ENCODE results near the gene GFRA4. TPM values are rescaled to one million over a fixed set of nuclear protein-coding genes. Genes with fewer than 3 reads are reported as not detected.

GFRA4 gene
- total and polyA plus RNA-seq, 2 donors (not counting 1 experiment from before 2014, with no cell fraction given) = not detected

DNA sequence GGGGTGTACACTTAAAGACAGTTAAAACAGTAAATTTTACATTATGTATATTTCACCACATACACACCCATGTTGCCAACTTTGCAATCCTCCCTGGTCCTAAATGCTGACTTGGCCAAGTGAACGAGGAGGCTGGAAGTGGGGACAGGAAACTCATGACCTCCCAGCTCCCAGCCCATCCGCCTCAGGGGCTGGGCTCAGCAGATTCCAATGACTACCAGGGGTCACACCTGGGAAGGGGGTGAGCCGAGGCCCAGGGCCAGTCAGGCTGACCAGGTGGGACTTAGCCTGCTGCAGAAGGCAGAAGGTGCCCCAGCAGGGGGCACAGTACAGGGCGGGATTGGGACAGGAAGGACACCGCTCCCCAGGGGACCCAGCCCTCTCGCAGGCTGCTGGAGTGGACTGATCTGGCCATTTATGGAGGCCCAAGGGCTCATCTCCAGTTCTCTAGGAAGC, 46.8 kb upstream of the GFRA4 start:
- 54% methylated on average over 6 of the region's 6 CpGs for WGBS (ENCODE audit: insufficient coverage)
- Histone ChIP-seq H3K27ac (ENCODE audit: low read length in 2 of 2) (no peak overlapping the region), H3K4me2 (replicated peaks; ENCODE audit: low read depth, low read length, poor library complexity, severe bottlenecking) (no peak overlapping the region), H3K36me3 (replicated peaks in 1 of 2; ENCODE audit: control extremely low read depth in 1 of 2, control insufficient read depth in 1 of 2, extremely low read depth in 1 of 2, insufficient read depth in 2 of 2, low read length in 1 of 2) (no peaks in the 10 kb centered on the region), H3K27me3 (replicated peaks in 1 of 4; ENCODE audit: control extremely low read depth in 1 of 4, control insufficient read depth in 3 of 4, insufficient read depth in 4 of 4, low read length in 3 of 4) (peaks cover 0 to 17% (median 0%) of the 10 kb centered on the region in 4 experiments), H3K79me2 (ENCODE audit: control insufficient read depth, insufficient read depth, low read length) (no peaks in the 10 kb centered on the region), H2AFZ (ENCODE audit: insufficient read depth, low read depth, low read length, poor library complexity, severe bottlenecking) (no peak overlapping the region), H3K4me1 (ENCODE audit: control insufficient read depth in 2 of 2, insufficient read depth in 2 of 2, low read length in 2 of 2) (no peaks in the 10 kb centered on the region), H3K4me3 (ENCODE audit: control extremely low read depth in 1 of 5, extremely low read depth in 1 of 5, insufficient read depth in 1 of 5, low read depth in 2 of 5, low read length in 4 of 5) (no peak overlapping the region), H4K20me1 (ENCODE audit: control insufficient read depth, insufficient read depth, low read length, poor library complexity, severe bottlenecking) (no peaks in the 10 kb centered on the region), H3K9me3 (ENCODE audit: control extremely low read depth in 1 of 3, control insufficient read depth in 2 of 3, insufficient read depth in 1 of 3, low read length in 2 of 3) (no peaks in the 10 kb centered on the region), H3K9ac (ENCODE audit: low read length) (no peak overlapping the region)
- ChIA-PET POLR2A (no interaction called here), CTCF (interaction anchor here (0.7 to 2.5 kb wide), 12 partner anchors 8 to 147 kb away, joined by 3 to 13 read pairs (median 3); partner anchors contain the start of genes ADISSP and GFRA4)
- no peak for DNase-seq
- Mint-ChIP-seq H3K27ac (no peak overlapping the region), H3K4me1 (no peaks in the 10 kb centered on the region), H3K4me3 (no peak overlapping the region), H3K27me3 (peaks cover 17% of the 10 kb centered on the region), H3K9me3 (ENCODE audit: insufficient read depth) (no peaks in the 10 kb centered on the region)
- intact Hi-C loops (cut with micrococcal nuclease) = loop anchor here (2.0 kb wide), 1 partner anchor 33 kb away; no protein-coding TSS in a partner anchor
- TF ChIP-seq EZH2 (IDR thresholded peaks at IDR 0.05; ENCODE audit: borderline replicate concordance, insufficient read depth, low read depth, low read length, poor library complexity, severe bottlenecking) = no peak
- TF ChIP-seq, protein P1, sequence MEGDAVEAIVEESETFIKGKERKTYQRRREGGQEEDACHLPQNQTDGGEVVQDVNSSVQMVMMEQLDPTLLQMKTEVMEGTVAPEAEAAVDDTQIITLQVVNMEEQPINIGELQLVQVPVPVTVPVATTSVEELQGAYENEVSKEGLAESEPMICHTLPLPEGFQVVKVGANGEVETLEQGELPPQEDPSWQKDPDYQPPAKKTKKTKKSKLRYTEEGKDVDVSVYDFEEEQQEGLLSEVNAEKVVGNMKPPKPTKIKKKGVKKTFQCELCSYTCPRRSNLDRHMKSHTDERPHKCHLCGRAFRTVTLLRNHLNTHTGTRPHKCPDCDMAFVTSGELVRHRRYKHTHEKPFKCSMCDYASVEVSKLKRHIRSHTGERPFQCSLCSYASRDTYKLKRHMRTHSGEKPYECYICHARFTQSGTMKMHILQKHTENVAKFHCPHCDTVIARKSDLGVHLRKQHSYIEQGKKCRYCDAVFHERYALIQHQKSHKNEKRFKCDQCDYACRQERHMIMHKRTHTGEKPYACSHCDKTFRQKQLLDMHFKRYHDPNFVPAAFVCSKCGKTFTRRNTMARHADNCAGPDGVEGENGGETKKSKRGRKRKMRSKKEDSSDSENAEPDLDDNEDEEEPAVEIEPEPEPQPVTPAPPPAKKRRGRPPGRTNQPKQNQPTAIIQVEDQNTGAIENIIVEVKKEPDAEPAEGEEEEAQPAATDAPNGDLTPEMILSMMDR (IDR thresholded peaks at IDR 0.05) = no peak
- ATAC-seq (ENCODE audit: low read depth) = no peak

DNA sequence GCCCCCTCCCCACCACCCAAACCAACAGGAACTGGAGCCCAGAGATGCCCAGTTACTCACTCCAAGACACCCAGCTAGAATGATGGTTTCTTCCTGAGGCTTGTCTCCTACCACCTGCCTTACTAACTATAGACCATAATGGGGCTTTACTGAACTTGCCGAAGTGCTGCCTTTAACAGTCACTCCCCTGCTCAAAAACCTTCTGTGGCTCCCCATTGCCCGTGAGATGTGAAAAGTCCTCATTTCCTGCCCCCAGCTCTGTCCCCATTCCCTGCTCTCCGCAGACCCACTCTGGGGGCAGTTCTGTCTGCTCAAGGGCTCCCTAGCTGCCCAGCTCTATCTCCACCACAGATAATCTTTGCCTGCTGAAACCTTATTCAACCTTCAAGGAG, 44.3 kb upstream of the GFRA4 start:
- H3K4me3 ChIP-seq (ENCODE audit: control extremely low read depth in 1 of 5, extremely low read depth in 1 of 5, insufficient read depth in 1 of 5, low read depth in 2 of 5, low read length in 4 of 5) = no peak overlapping the region
- H3K27ac Mint-ChIP-seq = no peak overlapping the region
- no peak overlapping the region for H3K27ac ChIP-seq (ENCODE audit: low read length in 2 of 2)
- H4K20me1 ChIP-seq (ENCODE audit: control insufficient read depth, insufficient read depth, low read length, poor library complexity, severe bottlenecking) = no peaks in the 10 kb centered on the region
- WGBS (ENCODE audit: insufficient coverage) = 93% methylated on average over 3 of the region's 3 CpGs
- no peaks in the 10 kb centered on the region for H3K36me3 ChIP-seq (replicated peaks in 1 of 2; ENCODE audit: control extremely low read depth in 1 of 2, control insufficient read depth in 1 of 2, extremely low read depth in 1 of 2, insufficient read depth in 2 of 2, low read length in 1 of 2)
- DNase-seq (no peak), ATAC-seq (ENCODE audit: low read depth) (no peak)
- POLR2A ChIA-PET = interaction anchor here (0.5 kb wide), 1 partner anchor 309 kb away, joined by 7 read pairs; no protein-coding TSS in a partner anchor
- no peaks in the 10 kb centered on the region for H3K79me2 ChIP-seq (ENCODE audit: control insufficient read depth, insufficient read depth, low read length)
- H3K4me3 Mint-ChIP-seq = no peak overlapping the region
- peaks cover 20% of the 10 kb centered on the region for H3K27me3 Mint-ChIP-seq
- H3K9ac ChIP-seq (ENCODE audit: low read length) = no peak overlapping the region
- intact Hi-C loops (cut with micrococcal nuclease) = no loop called here
- H3K9me3 Mint-ChIP-seq (ENCODE audit: insufficient read depth) = no peaks in the 10 kb centered on the region
- no peaks in the 10 kb centered on the region for H3K4me1 Mint-ChIP-seq
- H3K4me2 ChIP-seq (replicated peaks; ENCODE audit: low read depth, low read length, poor library complexity, severe bottlenecking) = no peak overlapping the region
- peaks cover 0 to 17% (median 0%) of the 10 kb centered on the region in 4 experiments for H3K27me3 ChIP-seq (replicated peaks in 1 of 4; ENCODE audit: control extremely low read depth in 1 of 4, control insufficient read depth in 3 of 4, insufficient read depth in 4 of 4, low read length in 3 of 4)
- TF ChIP-seq EZH2 (IDR thresholded peaks at IDR 0.05; ENCODE audit: borderline replicate concordance, insufficient read depth, low read depth, low read length, poor library complexity, severe bottlenecking) = no peak
- TF ChIP-seq, protein P1 (IDR thresholded peaks at IDR 0.05) = no peak
- CTCF ChIA-PET = interaction anchor here (1.1 to 1.2 kb wide), 2 partner anchors 30 to 377 kb away, joined by 4 to 7 read pairs; no protein-coding TSS in a partner anchor
- H3K4me1 ChIP-seq (ENCODE audit: control insufficient read depth in 2 of 2, insufficient read depth in 2 of 2, low read length in 2 of 2) = no peaks in the 10 kb centered on the region
- no peak overlapping the region for H2AFZ ChIP-seq (ENCODE audit: insufficient read depth, low read depth, low read length, poor library complexity, severe bottlenecking)
- H3K9me3 ChIP-seq (ENCODE audit: control extremely low read depth in 1 of 3, control insufficient read depth in 2 of 3, insufficient read depth in 1 of 3, low read length in 2 of 3) = no peaks in the 10 kb centered on the region

Measured in B cell (primary cell).